Keratinocyte (primary cell): ENCODE data around the gene CSNK1D. TPM values are rescaled to one million over a fixed set of nuclear protein-coding genes. Genes with fewer than 3 reads are reported as not detected.

Experiments
- DNase-seq: peaks from one replicate; pipeline ENCODE4 v3.0.0-alpha.2; 2011; ENCODE audit warnings: low read depth, missing footprints, low spot score
- FAIRE-seq: peaks from 2 replicates; lab custom pipeline; 2011; peaks lifted over from hg19 to GRCh38; lab: Jason Lieb, UNC
- H2AFZ ChIP-seq: 2 replicates; pipeline ENCODE4 v1.6.0; 2012; ENCODE audit warnings: low read length, control low read depth, inconsistent platforms; ENCODE audit not compliant: control insufficient read depth
- H3K27ac ChIP-seq: 2 replicates; pipeline ENCODE4 v1.5.1; 2011; ENCODE audit warnings: low read length; ENCODE audit not compliant: control insufficient read depth, insufficient read depth
- H3K27me3 ChIP-seq: 3 replicates; pipeline ENCODE4 v1.6.0; 2011; ENCODE audit warnings: low read length; ENCODE audit not compliant: control insufficient read depth, insufficient read depth; ENCODE audit errors: extremely low read depth
- H3K36me3 ChIP-seq, 2 experiments: 2 replicates in 1 of 2; 3 replicates in 1 of 2; pipeline ENCODE4 v1.5.1; 2011; ENCODE audit warnings: low read length in 2 of 2, mild to moderate bottlenecking in 1 of 2; ENCODE audit not compliant: control insufficient read depth in 2 of 2, insufficient read depth in 2 of 2; ENCODE audit errors: extremely low read depth in 1 of 2
- H3K4me1 ChIP-seq: 3 replicates; pipeline ENCODE4 v1.5.1; 2011; ENCODE audit warnings: low read length; ENCODE audit not compliant: control insufficient read depth, insufficient read depth; ENCODE audit errors: extremely low read depth
- H3K4me2 ChIP-seq: 3 replicates; pipeline ENCODE4 v1.6.0; 2011; ENCODE audit warnings: low read depth, low read length; ENCODE audit not compliant: control insufficient read depth, insufficient read depth; ENCODE audit errors: extremely low read depth
- H3K4me3 ChIP-seq, 3 experiments: fragments of 200-600 bp in 1 of 3; sonication (generic) in 1 of 3; 2 replicates in 2 of 3; 3 replicates in 1 of 3; pipeline ENCODE4 v1.5.1; 2011 to 2016; ENCODE audit warnings: low read length in 3 of 3, mild to moderate bottlenecking in 3 of 3, control low read depth in 2 of 3, inconsistent platforms in 1 of 3, low read depth in 1 of 3, mixed read lengths in 1 of 3, mixed run types in 1 of 3, moderate library complexity in 1 of 3; ENCODE audit not compliant: control insufficient read depth in 2 of 3, insufficient read depth in 2 of 3; ENCODE audit errors: extremely low read depth in 1 of 3
- H3K79me2 ChIP-seq: 2 replicates; pipeline ENCODE4 v1.6.0; 2012; ENCODE audit warnings: low read length; ENCODE audit not compliant: control insufficient read depth, insufficient read depth
- H3K9ac ChIP-seq: 3 replicates; pipeline ENCODE4 v1.6.0; 2011; ENCODE audit warnings: low read length; ENCODE audit not compliant: control insufficient read depth, insufficient read depth; ENCODE audit errors: extremely low read depth
- H3K9me1 ChIP-seq: 3 replicates; pipeline ENCODE4 v1.6.0; 2011; ENCODE audit warnings: low read length; ENCODE audit not compliant: control insufficient read depth, insufficient read depth; ENCODE audit errors: extremely low read depth
- H3K9me3 ChIP-seq: 2 replicates; pipeline ENCODE4 v1.5.1; 2012; ENCODE audit warnings: low read depth, low read length; ENCODE audit not compliant: control insufficient read depth
- H4K20me1 ChIP-seq: 3 replicates; pipeline ENCODE4 v1.6.0; 2011; ENCODE audit warnings: low read length; ENCODE audit not compliant: control insufficient read depth, insufficient read depth; ENCODE audit errors: extremely low read depth
- EZH2 ChIP-seq: IDR thresholded peaks from one replicate; pipeline ENCODE4 v1.6.1; 2012; ENCODE audit warnings: inconsistent platforms, mild to moderate bottlenecking, low read length, moderate library complexity
- dilution Hi-C: fragments of 300-500 bp; cut with MboI; formaldehyde crosslinking; loops from one replicate; pipeline ENCODE4 v1.7.0; 2020; ENCODE audit warnings: low sequenced_read_pairs; ENCODE audit not compliant: extremely low pct_ligation_motif_present
- polyA plus RNA-seq, 5 experiments: library from polyadenylated mRNA; depleted of rRNA in 3 of 5; stranded (reverse) in 3 of 5; stranded (forward) in 1 of 5; unstranded in 1 of 5; fragments of >200 nt; gene quantifications; 1 replicate in 1 of 5; 2 replicates in 3 of 5; 3 replicates in 1 of 5; pipeline versions ENCODE4 v1.2.1 to v1.2.3, GENCODE V29; 2011 to 2012; ENCODE audit warnings: missing spikeins in 2 of 5, low read depth in 1 of 5, low replicate concordance in 1 of 5
- TF ChIP-seq, protein P1 (sequence below), 3 experiments: IDR thresholded peaks in 1 of 3; conservative IDR thresholded peaks in 1 of 3; optimal IDR thresholded peaks in 1 of 3; 2 replicates in 2 of 3; 3 replicates in 1 of 3; pipeline versions ENCODE3 to v1.5.1; 2011; ENCODE audit warnings: low read length in 3 of 3, mild to moderate bottlenecking in 3 of 3, moderate library complexity in 2 of 3, control low read depth in 1 of 3, inconsistent platforms in 1 of 3; ENCODE audit not compliant: insufficient read depth in 2 of 3; ENCODE audit errors: extremely low read depth in 1 of 3

The CSNK1D gene
- polyA plus RNA-seq, 1 donor (not counting 4 experiments of a cell fraction or from before 2014, with no cell fraction given) = 86.0 TPM

DNA sequence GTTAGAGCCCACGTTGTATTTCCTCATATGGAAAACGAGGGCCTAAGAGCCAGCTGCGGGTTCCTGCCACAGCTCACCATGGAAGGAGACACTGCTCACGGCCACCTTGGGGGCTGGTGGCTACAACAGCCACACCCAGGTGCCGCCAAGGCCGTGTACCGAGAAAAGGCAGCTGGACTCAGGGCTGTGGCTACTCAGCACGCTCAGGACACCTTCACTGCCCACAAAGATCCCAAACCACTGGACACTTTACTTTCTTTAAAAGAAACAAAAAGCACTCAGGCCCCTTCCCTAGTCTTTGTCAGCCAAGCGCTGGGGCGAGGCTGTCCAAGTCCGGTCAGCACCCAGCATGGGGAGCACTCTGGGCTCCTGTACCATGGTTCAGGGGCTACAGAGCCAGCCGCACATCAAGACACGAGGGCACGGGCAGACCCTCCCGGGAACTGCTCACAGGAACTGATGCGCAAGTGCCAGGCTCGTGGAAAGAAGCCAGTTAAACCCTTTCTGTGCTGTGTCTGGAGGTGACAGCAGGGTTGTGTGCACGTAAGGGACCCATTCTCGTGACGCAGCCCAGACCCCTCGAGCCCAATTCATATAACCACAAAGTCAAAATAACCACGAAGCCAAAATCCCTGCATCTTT, 26.2 kb downstream of the CSNK1D start:
- H4K20me1 ChIP-seq = peaks cover 33% of the 10 kb centered on the region
- peaks cover 60% of the 10 kb centered on the region for H3K79me2 ChIP-seq
- no peaks in the 10 kb centered on the region for H3K9me3 ChIP-seq
- no peak overlapping the region for H2AFZ ChIP-seq
- peak overlapping the region; percentile 77 for H3K9ac ChIP-seq
- peak overlapping the region; percentile 50 for H3K4me2 ChIP-seq
- H3K36me3 ChIP-seq = peaks cover 59 to 82% of the 10 kb centered on the region in 2 experiments
- DNase-seq (no peak), FAIRE-seq (no peak)
- dilution Hi-C loops = no loop called here
- TF ChIP-seq, protein P1, sequence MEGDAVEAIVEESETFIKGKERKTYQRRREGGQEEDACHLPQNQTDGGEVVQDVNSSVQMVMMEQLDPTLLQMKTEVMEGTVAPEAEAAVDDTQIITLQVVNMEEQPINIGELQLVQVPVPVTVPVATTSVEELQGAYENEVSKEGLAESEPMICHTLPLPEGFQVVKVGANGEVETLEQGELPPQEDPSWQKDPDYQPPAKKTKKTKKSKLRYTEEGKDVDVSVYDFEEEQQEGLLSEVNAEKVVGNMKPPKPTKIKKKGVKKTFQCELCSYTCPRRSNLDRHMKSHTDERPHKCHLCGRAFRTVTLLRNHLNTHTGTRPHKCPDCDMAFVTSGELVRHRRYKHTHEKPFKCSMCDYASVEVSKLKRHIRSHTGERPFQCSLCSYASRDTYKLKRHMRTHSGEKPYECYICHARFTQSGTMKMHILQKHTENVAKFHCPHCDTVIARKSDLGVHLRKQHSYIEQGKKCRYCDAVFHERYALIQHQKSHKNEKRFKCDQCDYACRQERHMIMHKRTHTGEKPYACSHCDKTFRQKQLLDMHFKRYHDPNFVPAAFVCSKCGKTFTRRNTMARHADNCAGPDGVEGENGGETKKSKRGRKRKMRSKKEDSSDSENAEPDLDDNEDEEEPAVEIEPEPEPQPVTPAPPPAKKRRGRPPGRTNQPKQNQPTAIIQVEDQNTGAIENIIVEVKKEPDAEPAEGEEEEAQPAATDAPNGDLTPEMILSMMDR (optimal IDR thresholded peaks at IDR 0.05 in 1 of 3, IDR thresholded peaks at IDR 0.05 in 1 of 3, conservative IDR thresholded peaks at IDR 0.05 in 1 of 3; ENCODE audit: extremely low read depth in 1 of 3, insufficient read depth in 2 of 3, low read length in 3 of 3) = no peak
- TF ChIP-seq EZH2 = no peak
- H3K27ac ChIP-seq = peak overlapping the region; percentile 92
- peaks cover 36% of the 10 kb centered on the region for H3K4me1 ChIP-seq
- no peak overlapping the region for H3K4me3 ChIP-seq
- peaks cover 6% of the 10 kb centered on the region for H3K9me1 ChIP-seq
- no peaks in the 10 kb centered on the region for H3K27me3 ChIP-seq

GRCh38 chr17:82246365-82247181, 26.9 kb downstream of the CSNK1D start:
- Histone ChIP-seq H3K27ac (peak overlapping the region; percentile 92), H3K9me3 (no peaks in the 10 kb centered on the region), H3K79me2 (peaks cover 56% of the 10 kb centered on the region), H3K9ac (peak overlapping the region; percentile 77), H2AFZ (no peak overlapping the region), H3K4me2 (peak overlapping the region; percentile 50), H4K20me1 (peaks cover 33% of the 10 kb centered on the region), H3K36me3 (peaks cover 55 to 80% of the 10 kb centered on the region in 2 experiments), H3K4me1 (peaks cover 41% of the 10 kb centered on the region), H3K9me1 (peaks cover 6% of the 10 kb centered on the region), H3K27me3 (no peaks in the 10 kb centered on the region), H3K4me3 (no peak overlapping the region)
- FAIRE-seq (peak; percentile 93), DNase-seq (peak; percentile 73)
- dilution Hi-C loops = no loop called here
- TF ChIP-seq, protein P1 (optimal IDR thresholded peaks at IDR 0.05 in 1 of 3, IDR thresholded peaks at IDR 0.05 in 1 of 3, conservative IDR thresholded peaks at IDR 0.05 in 1 of 3; ENCODE audit: extremely low read depth in 1 of 3, insufficient read depth in 2 of 3, low read length in 3 of 3) = no peak
- TF ChIP-seq EZH2 = no peak
